ENCODE results near the gene ST3GAL3.
A peak's percentile ranks its signal among the peaks of the same experiment; 100 is the strongest.

The ST3GAL3 gene

GRCh38 chr1:43707190-43708001 is at the start of gene ST3GAL3:
Gene ST3GAL3, plus strand, starts transcription at chr1:43707536. Its CDS starts 28,727 bp downstream, at chr1:43736263.
- peak; percentile 42 for DNase-seq

GRCh38 chr1:43659212-43660166 is 47.8 kb upstream of the ST3GAL3 start:
- no peak for DNase-seq

- no peak for DNase-seq
These were observed 47.0 kb upstream of the ST3GAL3 start for GRCh38 chr1:43660355-43660754.

- no peak for DNase-seq
These were observed 43.0 kb upstream of the ST3GAL3 start for GRCh38 chr1:43664369-43664768.

- DNase-seq, result no peak
These were observed 40.7 kb upstream of the ST3GAL3 start for GRCh38 chr1:43666608-43667007.

GRCh38 chr1:43668956-43669355 is 38.4 kb upstream of the ST3GAL3 start:
- no peak for DNase-seq

GRCh38 chr1:43669878-43670277 is 37.5 kb upstream of the ST3GAL3 start:
- no peak for DNase-seq

- DNase-seq, result no peak
These were observed 36.1 kb upstream of the ST3GAL3 start for GRCh38 chr1:43671193-43671592.

- no peak for DNase-seq
These were observed 35.6 kb upstream of the ST3GAL3 start for GRCh38 chr1:43671626-43672330.

- no peak for DNase-seq
These were observed 34.1 kb upstream of the ST3GAL3 start for GRCh38 chr1:43673261-43673660.

GRCh38 chr1:43678940-43679339 is 28.4 kb upstream of the ST3GAL3 start:
- no peak for DNase-seq

GRCh38 chr1:43683560-43683959 is 23.8 kb upstream of the ST3GAL3 start:
- no peak for DNase-seq

GRCh38 chr1:43686801-43687200 is 20.5 kb upstream of the ST3GAL3 start:
- no peak for DNase-seq

GRCh38 chr1:43687301-43688108 is 19.8 kb upstream of the ST3GAL3 start:
- no peak for DNase-seq

GRCh38 chr1:43688109-43688387 is 19.3 kb upstream of the ST3GAL3 start:
- DNase-seq, result no peak

GRCh38 chr1:43688594-43689000 is 18.7 kb upstream of the ST3GAL3 start:
- no peak for DNase-seq

GRCh38 chr1:43689289-43689688 is 18.0 kb upstream of the ST3GAL3 start:
- no peak for DNase-seq

GRCh38 chr1:43691871-43692815 is 15.2 kb upstream of the ST3GAL3 start:
- no peak for DNase-seq

- DNase-seq, result no peak
These were observed 14.0 kb upstream of the ST3GAL3 start for GRCh38 chr1:43693371-43693770.

GRCh38 chr1:43699281-43699680 is 8.1 kb upstream of the ST3GAL3 start:
- DNase-seq, result no peak

- DNase-seq, result no peak
These were observed 3.5 kb upstream of the ST3GAL3 start for GRCh38 chr1:43703836-43704235.

Data from cortex of kidney (tissue), 1 donor.